DND-41 (cell line): ENCODE data around the gene CAD.

ENCODE experiments used
- ATAC-seq: fragments of 200-7000 bp; cut with Tn5 transposase; 3 replicates; pipeline ENCODE4 v1.9.1; 2021; ENCODE audit warnings: low read depth; ENCODE audit not compliant: insufficient read depth
- DNase-seq: peaks from one replicate; pipeline ENCODE4 v3.0.0-alpha.2; 2020
- H2AFZ ChIP-seq: 2 replicates; pipeline ENCODE4 v1.6.0; 2012; ENCODE audit warnings: low read depth, low read length
- H3K27ac ChIP-seq: 2 replicates; pipeline ENCODE4 v1.5.1; 2012; ENCODE audit warnings: low read length, inconsistent platforms
- H3K27me3 ChIP-seq: fragments of 200-600 bp; sonication (generic); 2 replicates; pipeline ENCODE4 v1.6.0; 2012; ENCODE audit warnings: low read length, mild to moderate bottlenecking, inconsistent platforms; ENCODE audit not compliant: insufficient read depth, poor library complexity
- H3K36me3 ChIP-seq: 2 replicates; pipeline ENCODE4 v1.5.1; 2012; ENCODE audit warnings: low read length, inconsistent platforms; ENCODE audit not compliant: insufficient read depth
- H3K4me1 ChIP-seq: 2 replicates; pipeline ENCODE4 v1.5.1; 2012; ENCODE audit warnings: mild to moderate bottlenecking, low read length; ENCODE audit not compliant: insufficient read depth
- H3K4me2 ChIP-seq: 2 replicates; pipeline ENCODE4 v1.6.0; 2012; ENCODE audit warnings: mild to moderate bottlenecking, moderate library complexity, low read length, inconsistent platforms; ENCODE audit not compliant: insufficient read depth
- H3K4me3 ChIP-seq, 2 experiments: fragments of 200-600 bp in 1 of 2; shearing (Covaris generic) in 1 of 2; 2 replicates each; pipeline ENCODE4 v1.5.1; 2012 to 2016; ENCODE audit warnings: inconsistent platforms in 2 of 2, low read length in 2 of 2, mild to moderate bottlenecking in 2 of 2, low read depth in 1 of 2, moderate library complexity in 1 of 2
- H3K79me2 ChIP-seq: 2 replicates; pipeline ENCODE4 v1.6.0; 2012; ENCODE audit warnings: low read length, inconsistent platforms; ENCODE audit not compliant: insufficient read depth
- H3K9ac ChIP-seq: 2 replicates; pipeline ENCODE4 v1.6.0; 2012; ENCODE audit warnings: low read depth, mild to moderate bottlenecking, inconsistent platforms, low read length, moderate library complexity
- H3K9me3 ChIP-seq: 2 replicates; pipeline ENCODE4 v1.5.1; 2012; ENCODE audit warnings: low read length, moderate library complexity, mild to moderate bottlenecking, inconsistent platforms; ENCODE audit not compliant: insufficient read depth, severe bottlenecking
- H4K20me1 ChIP-seq: 2 replicates; pipeline ENCODE4 v1.6.0; 2012; ENCODE audit warnings: low read length; ENCODE audit not compliant: insufficient read depth
- CTCF ChIP-seq: IDR thresholded peaks from 2 replicates; pipeline ENCODE4 v1.5.1; 2012; ENCODE audit warnings: borderline replicate concordance, low read length, moderate library complexity, mild to moderate bottlenecking; ENCODE audit not compliant: poor library complexity, severe bottlenecking; ENCODE audit errors: extremely low read depth
- EZH2 ChIP-seq: IDR thresholded peaks from 3 replicates; pipeline ENCODE4 v1.6.1; 2012; ENCODE audit warnings: borderline replicate concordance, low read depth, mild to moderate bottlenecking, moderate library complexity, low read length, inconsistent platforms; ENCODE audit not compliant: severe bottlenecking

CAD gene

GRCh38 chr2:27249891-27250651 lies 32.9 kb downstream of the CAD start:
- no peak overlapping the region for H3K27ac ChIP-seq
- no peaks in the 10 kb centered on the region for H3K79me2 ChIP-seq
- no peak overlapping the region for H3K4me2 ChIP-seq
- TF ChIP-seq CTCF (peak; percentile 42), EZH2 (no peak)
- H3K9ac ChIP-seq = no peak overlapping the region
- no peak for DNase-seq
- ATAC-seq = no peak
- peaks cover 4% of the 10 kb centered on the region for H3K27me3 ChIP-seq
- no peaks in the 10 kb centered on the region for H4K20me1 ChIP-seq
- no peaks in the 10 kb centered on the region for H3K4me1 ChIP-seq
- no peaks in the 10 kb centered on the region for H3K9me3 ChIP-seq
- no peak overlapping the region for H3K4me3 ChIP-seq
- H3K36me3 ChIP-seq = peaks cover under 1% of the 10 kb centered on the region; the same call in 1 of the 2 replicates
- H2AFZ ChIP-seq = no peak overlapping the region

GRCh38 chr2:27250652-27251379 lies 33.6 kb downstream of the CAD start:
- no peak overlapping the region for H3K4me2 ChIP-seq
- ATAC-seq (no peak), DNase-seq (no peak)
- H3K36me3 ChIP-seq = no peaks in the 10 kb centered on the region
- H3K79me2 ChIP-seq = no peaks in the 10 kb centered on the region
- no peak overlapping the region for H2AFZ ChIP-seq
- H3K27ac ChIP-seq = no peak overlapping the region
- no peak overlapping the region for H3K4me3 ChIP-seq
- peaks cover 9% of the 10 kb centered on the region for H3K27me3 ChIP-seq
- no peak for TF ChIP-seq EZH2
- TF ChIP-seq CTCF = no peak
- H3K4me1 ChIP-seq = no peaks in the 10 kb centered on the region
- H3K9ac ChIP-seq = no peak overlapping the region
- H3K9me3 ChIP-seq = no peaks in the 10 kb centered on the region
- no peaks in the 10 kb centered on the region for H4K20me1 ChIP-seq

- Histone ChIP-seq H4K20me1 (no peaks in the 10 kb centered on the region), H3K27ac (no peak overlapping the region), H3K27me3 (peaks cover 9% of the 10 kb centered on the region), H3K4me2 (no peak overlapping the region), H3K9me3 (no peaks in the 10 kb centered on the region), H3K4me1 (no peaks in the 10 kb centered on the region), H3K4me3 (no peak overlapping the region), H3K36me3 (no peaks in the 10 kb centered on the region), H3K9ac (no peak overlapping the region), H2AFZ (no peak overlapping the region), H3K79me2 (no peaks in the 10 kb centered on the region)
- TF ChIP-seq CTCF (no peak), EZH2 (no peak)
- no peak for ATAC-seq
- no peak for DNase-seq
Observed at GRCh38 chr2:27251766-27252165, 34.6 kb downstream of the CAD start.
